Measurements from ENCODE around the gene PFDN4. TPM values are rescaled to one million over a fixed set of nuclear protein-coding genes. Genes with fewer than 3 reads are reported as not detected.
"Not testable (repeated sequence)": the region's sequence is repeated elsewhere in the genome, so short reads cannot be mapped to it uniquely, and the experiment has no call there.

PFDN4 gene
- total RNA-seq, 1 donor from 2014 or later: 26.8 TPM

DNA sequence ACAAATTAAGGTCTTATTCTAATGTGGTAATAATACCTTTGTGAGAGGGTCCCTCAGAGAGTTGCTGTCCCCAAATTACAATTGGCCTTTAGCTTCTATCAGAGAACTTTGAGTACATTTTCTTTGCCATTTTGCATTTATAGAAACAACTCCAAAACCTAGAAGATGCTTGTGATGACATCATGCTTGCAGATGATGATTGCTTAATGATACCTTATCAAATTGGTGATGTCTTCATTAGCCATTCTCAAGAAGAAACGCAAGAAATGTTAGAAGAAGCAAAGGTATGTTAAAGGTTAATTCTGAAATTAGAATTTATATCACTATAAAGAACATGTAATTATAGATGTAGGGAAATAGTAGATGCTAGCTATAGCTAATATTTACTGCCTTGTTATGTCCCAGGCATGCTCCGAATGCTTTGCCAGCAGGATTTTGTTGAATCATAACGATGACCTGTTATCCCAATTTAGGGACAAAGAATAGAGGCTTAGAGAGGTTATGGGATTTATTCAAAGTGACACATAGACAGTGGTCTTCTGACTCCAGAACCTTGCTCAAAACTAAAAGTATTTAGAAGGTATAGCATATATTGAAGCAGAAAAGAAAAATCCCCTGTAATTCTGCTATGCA lies 7.4 kb downstream of the PFDN4 start:
- intact Hi-C loops (cut with DNase I): no loop called here
- no peak for ATAC-seq (ENCODE audit: poor library complexity)
- no peak for DNase-seq

DNA sequence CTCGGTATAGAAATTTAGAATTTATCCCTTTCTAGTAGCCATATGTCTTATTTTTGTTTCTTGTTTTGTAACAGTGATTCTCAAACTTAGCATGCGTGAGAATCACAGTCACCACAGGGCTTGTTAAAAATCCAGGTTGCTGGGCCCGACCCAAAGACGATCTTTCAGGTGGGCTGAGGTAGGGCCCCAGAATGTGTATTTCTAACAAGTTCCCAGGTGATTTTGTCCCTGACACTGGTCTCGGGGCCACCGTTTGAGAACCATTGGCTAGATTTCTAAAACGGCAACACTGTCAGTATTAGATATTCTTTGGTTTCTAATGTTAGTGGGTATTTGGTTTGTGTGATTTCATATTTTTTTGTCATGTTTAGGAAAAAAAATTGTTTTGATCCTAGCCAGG lies 9.9 kb downstream of the PFDN4 start:
- DNase-seq: no peak
- no peak for ATAC-seq (ENCODE audit: poor library complexity)
- intact Hi-C loops (cut with DNase I): no loop called here

GRCh38 chr20:54218470-54218869 lies 10.6 kb downstream of the PFDN4 start:
- DNase-seq (no peak), ATAC-seq (ENCODE audit: poor library complexity) (no peak)
- intact Hi-C loops (cut with DNase I): no loop called here

DNA sequence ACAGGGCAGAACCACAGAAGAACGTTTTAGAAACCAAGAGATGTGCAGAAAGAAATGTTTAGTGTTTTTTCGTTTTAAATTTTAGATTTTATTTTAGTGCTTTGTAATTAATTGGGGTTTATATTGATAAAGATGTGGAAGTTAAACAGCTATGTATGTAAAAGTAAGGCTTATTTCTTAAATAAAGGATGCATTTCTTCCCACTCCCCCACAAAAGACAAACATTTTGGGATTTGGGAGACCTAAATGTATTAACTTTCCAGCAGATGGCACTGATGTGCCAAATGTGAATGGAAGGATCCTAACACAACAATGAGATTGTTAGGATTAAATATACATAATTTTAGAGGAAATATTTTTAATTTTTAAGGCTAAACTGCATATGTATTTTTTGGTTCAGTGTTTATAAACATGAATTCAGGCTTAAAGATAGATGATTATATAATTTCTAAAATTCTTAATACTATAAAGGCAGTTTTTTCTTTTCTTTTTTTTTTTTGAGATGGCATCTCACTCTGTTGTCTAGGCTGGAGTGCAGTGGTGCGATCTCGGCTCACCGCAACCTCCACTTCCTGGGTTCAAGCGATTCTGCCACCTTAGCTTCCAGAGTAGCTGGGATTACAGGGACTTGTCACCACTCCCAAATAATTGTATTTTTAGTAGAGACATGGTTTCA lies 12.0 kb downstream of the PFDN4 start:
- ATAC-seq (ENCODE audit: poor library complexity) (no peak), DNase-seq (no peak)
- intact Hi-C loops (cut with DNase I): no loop called here

GRCh38 chr20:54220722-54221121 lies 12.8 kb downstream of the PFDN4 start:
- intact Hi-C loops (cut with DNase I): no loop called here
- ATAC-seq (ENCODE audit: poor library complexity): no peak
- no peak for DNase-seq

DNA sequence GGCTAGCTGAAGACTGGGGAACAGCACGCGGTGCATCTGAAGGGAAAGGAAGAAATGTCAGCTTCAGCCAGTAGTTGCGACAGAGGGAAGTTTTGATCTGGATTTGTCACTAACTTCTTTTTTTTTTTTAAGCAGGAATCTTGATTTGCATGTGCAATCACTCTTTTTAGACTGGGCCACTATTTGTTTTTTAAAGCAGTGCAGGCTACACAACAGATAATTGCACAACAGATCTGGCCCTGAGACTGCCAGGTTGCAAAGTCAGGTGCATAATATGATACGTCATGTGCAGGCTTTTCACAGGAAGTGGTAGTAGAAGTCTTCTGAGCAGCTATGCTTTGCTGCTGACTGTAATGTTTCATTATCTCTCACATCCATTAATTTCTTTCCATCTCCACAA lies 13.5 kb downstream of the PFDN4 start:
- DNase-seq (no peak), ATAC-seq (ENCODE audit: poor library complexity) (no peak)
- intact Hi-C loops (cut with DNase I): no loop called here

GRCh38 chr20:54221996-54222890 lies 14.4 kb downstream of the PFDN4 start:
- DNase-seq (no peak), ATAC-seq (ENCODE audit: poor library complexity) (peak; percentile 69)
- intact Hi-C loops (cut with DNase I): loop anchor here (2.0 kb wide), 1 partner anchor 425 kb away; no protein-coding TSS in a partner anchor

DNA sequence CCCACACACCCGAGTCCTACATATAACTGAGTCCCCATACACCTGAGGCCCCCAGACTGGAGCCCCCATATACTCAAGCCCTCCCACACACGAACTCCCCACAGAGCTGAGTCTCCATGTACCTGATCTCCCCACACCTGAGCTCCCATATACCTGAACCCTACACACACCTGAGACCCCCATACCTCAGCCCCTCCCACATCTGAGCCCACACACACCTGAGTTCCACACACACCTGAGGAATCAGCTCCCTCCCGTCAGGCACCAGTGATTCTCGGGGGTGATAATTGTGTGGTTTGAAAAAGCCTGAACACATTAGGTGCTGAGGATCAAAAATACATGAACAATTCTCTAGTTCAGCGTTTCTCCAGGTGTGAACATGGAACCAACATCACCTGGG lies 15.4 kb downstream of the PFDN4 start:
- ATAC-seq (ENCODE audit: poor library complexity) (no peak), DNase-seq (no peak)
- intact Hi-C loops (cut with DNase I): loop anchor here (2.0 kb wide), 1 partner anchor 424 kb away; no protein-coding TSS in a partner anchor

DNA sequence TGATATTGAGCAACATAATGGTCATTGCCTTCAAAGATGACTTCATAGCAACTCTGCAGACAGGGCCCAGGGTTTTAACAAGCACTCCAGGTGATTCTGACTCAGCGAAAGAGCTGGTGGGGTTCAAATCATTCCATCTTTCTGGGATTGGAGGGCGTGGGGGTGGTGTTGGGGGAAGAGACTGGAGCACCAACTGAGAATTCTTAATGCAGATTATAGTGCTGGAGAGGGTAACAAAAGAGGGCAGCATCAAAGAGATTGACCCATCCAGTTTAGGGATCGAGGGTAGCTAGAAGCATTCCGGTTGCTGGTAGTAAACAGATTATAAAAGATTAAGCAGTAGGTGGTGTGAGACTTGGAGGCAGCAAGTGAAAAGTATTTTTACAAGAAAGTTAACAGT lies 15.9 kb downstream of the PFDN4 start:
- no peak for ATAC-seq (ENCODE audit: poor library complexity)
- no peak for DNase-seq
- intact Hi-C loops (cut with DNase I): loop anchor here (2.0 kb wide), 1 partner anchor 423 kb away; no protein-coding TSS in a partner anchor

- ATAC-seq (ENCODE audit: poor library complexity); DNase-seq; intact Hi-C loops (cut with DNase I): not testable (repeated sequence)
These were observed 16.8 kb downstream of the PFDN4 start for GRCh38 chr20:54224642-54225041.

GRCh38 chr20:54227241-54227640 lies 19.4 kb downstream of the PFDN4 start:
- intact Hi-C loops (cut with DNase I): no loop called here
- DNase-seq: no peak
- ATAC-seq (ENCODE audit: poor library complexity): no peak

- no peak for DNase-seq
- ATAC-seq (ENCODE audit: poor library complexity): no peak
- intact Hi-C loops (cut with DNase I): no loop called here
These were observed 19.9 kb downstream of the PFDN4 start for GRCh38 chr20:54227751-54228150.

GRCh38 chr20:54228841-54229240 lies 21.0 kb downstream of the PFDN4 start:
- intact Hi-C loops (cut with DNase I): no loop called here
- DNase-seq (no peak), ATAC-seq (ENCODE audit: poor library complexity) (no peak)

- no peak for ATAC-seq (ENCODE audit: poor library complexity)
These were observed 21.8 kb downstream of the PFDN4 start for GRCh38 chr20:54229566-54230160.

GRCh38 chr20:54231036-54231435 lies 23.1 kb downstream of the PFDN4 start:
- intact Hi-C loops (cut with DNase I): no loop called here
- no peak for ATAC-seq (ENCODE audit: poor library complexity)
- no peak for DNase-seq

More at GRCh38 chr20:54229566-54230160, 21.8 kb downstream of the PFDN4 start:
- DNase-seq: no peak
- intact Hi-C loops (cut with DNase I): no loop called here

- intact Hi-C loops (cut with DNase I): no loop called here
- DNase-seq: no peak
- no peak for ATAC-seq (ENCODE audit: poor library complexity)
These were observed 27.1 kb downstream of the PFDN4 start for GRCh38 chr20:54234991-54235390.

- ATAC-seq (ENCODE audit: poor library complexity) (no peak), DNase-seq (no peak)
- intact Hi-C loops (cut with DNase I): no loop called here
These were observed 29.4 kb downstream of the PFDN4 start for GRCh38 chr20:54237116-54237943.

- no peak for ATAC-seq (ENCODE audit: poor library complexity)
- intact Hi-C loops (cut with DNase I): no loop called here
- DNase-seq: no peak
These were observed 36.2 kb downstream of the PFDN4 start for GRCh38 chr20:54244113-54244512.
